LNCaP clone FGC (cell line): Measurements from ENCODE around the gene AGBL4.

Experiments
- DNase-seq: peaks from one replicate; pipeline ENCODE4 v3.0.0-alpha.2; 2011; ENCODE audit warnings: low read depth
- H3K4me3 ChIP-seq: 2 replicates; pipeline ENCODE4 v1.5.1; 2011; ENCODE audit warnings: mild to moderate bottlenecking, low read depth, low read length, control low read depth
- TF ChIP-seq, protein P1 (sequence below): IDR thresholded peaks from 2 replicates; pipeline ENCODE4 v1.5.1; 2012; ENCODE audit warnings: mild to moderate bottlenecking; ENCODE audit not compliant: control insufficient read depth, insufficient read depth; ENCODE audit errors: extremely low read depth

Gene AGBL4

DNA sequence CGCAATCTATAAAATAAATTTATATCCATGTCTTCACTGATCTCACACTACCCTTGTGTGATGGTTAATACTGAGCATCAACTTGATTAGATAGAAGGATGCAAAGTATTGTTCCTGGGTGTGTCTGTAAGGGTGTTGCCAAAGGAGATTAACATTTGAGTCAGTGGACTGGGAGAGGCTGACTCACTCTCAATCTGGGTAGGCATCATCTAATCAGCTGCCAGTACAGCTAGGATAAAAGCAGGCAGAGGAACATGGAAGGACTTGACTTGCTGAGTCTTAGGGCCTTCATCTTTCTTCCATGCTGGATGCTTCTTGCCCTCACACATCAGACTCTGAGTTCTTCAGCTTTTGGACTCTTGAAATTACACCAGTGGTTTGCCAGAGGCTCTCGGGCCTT, 615.4 kb downstream of the AGBL4 start:
- DNase-seq: no peak
- TF ChIP-seq, protein P1, sequence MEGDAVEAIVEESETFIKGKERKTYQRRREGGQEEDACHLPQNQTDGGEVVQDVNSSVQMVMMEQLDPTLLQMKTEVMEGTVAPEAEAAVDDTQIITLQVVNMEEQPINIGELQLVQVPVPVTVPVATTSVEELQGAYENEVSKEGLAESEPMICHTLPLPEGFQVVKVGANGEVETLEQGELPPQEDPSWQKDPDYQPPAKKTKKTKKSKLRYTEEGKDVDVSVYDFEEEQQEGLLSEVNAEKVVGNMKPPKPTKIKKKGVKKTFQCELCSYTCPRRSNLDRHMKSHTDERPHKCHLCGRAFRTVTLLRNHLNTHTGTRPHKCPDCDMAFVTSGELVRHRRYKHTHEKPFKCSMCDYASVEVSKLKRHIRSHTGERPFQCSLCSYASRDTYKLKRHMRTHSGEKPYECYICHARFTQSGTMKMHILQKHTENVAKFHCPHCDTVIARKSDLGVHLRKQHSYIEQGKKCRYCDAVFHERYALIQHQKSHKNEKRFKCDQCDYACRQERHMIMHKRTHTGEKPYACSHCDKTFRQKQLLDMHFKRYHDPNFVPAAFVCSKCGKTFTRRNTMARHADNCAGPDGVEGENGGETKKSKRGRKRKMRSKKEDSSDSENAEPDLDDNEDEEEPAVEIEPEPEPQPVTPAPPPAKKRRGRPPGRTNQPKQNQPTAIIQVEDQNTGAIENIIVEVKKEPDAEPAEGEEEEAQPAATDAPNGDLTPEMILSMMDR: no peak
- H3K4me3 ChIP-seq: no peak overlapping the region

DNA sequence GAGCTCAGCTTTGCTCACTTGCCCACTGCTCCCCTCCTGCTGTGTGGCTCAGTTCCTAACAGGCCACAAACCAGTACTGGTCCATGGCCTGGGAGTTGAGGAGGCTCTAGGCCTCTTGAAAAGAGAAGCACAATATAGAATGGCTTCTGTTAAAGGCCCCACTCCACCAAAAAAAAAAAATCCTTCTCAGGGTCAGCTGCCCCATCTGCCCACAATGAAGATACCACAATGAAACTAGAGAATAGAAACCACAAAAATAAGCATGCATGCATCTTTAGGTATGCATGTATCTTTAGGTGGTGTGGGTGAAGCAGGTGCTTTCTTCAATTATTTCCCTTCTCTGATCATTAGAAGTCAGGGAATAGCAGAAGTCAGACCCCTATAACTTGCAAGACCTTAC, 626.7 kb downstream of the AGBL4 start:
- TF ChIP-seq, protein P1: no peak
- DNase-seq: no peak

DNA sequence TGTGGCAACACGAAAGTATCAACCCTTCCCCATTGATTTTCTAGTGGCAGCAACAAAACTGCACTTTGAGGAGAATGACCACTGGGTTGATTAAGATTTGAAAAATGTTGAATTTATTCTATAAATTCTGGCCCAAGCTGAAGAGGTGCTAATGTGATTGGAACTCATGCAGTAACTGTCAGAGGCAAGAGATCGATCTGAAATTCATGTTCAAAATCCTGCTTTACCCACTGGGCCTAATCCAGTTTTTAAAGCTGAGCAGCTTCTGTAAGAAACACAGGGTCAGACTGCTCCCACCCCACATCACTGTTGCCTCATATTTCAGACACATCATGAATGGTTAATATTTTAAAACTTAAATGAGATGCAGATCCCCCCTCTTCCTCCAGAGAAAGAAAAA, 629.6 kb downstream of the AGBL4 start:
- H3K4me3 ChIP-seq: no peak overlapping the region
- TF ChIP-seq, protein P1: no peak
- DNase-seq: no peak

More for the DNA sequence above, 626.7 kb downstream of the AGBL4 start:
- H3K4me3 ChIP-seq: no peak overlapping the region

DNA sequence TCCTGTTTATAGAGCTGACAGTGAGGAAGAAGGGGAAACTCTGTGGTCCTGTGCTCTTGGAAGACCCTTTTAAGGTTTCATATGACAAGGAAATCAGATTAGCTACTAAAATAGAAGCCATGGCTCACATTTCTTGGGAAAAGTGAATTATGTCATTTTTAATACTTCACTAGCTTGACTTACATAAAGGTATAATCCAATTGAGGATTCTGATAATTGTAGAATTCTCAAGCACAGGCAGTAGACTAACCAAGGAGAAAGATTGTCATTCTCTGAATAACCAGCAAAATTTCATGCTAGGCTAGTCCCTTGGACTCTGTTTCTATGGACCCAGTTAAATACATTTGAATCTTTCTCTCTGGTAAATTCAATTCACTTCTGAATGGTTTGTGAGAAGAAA, 634.1 kb downstream of the AGBL4 start:
- no peak for DNase-seq
- TF ChIP-seq, protein P1: no peak

DNA sequence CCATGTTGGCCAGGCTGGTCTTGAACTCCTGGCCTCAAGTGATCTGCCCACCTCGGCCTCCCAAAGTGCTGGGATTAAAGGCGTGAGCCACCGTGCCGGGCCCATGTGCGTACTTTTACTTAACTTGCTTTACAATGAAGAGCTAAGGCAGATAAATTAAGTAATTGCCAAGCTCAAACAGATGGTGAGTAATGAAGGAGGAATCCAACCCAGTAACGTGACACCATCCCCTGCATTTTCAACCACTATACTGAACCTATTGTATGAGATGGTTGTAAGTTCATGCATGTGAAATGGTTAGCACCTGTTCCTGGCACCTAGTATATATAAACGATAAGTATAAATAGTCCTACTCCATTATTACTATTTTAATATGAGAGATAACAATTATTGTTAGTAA, 659.1 kb downstream of the AGBL4 start:
- H3K4me3 ChIP-seq: no peak overlapping the region
- TF ChIP-seq, protein P1: no peak
- DNase-seq: no peak

More for the DNA sequence above, 634.1 kb downstream of the AGBL4 start:
- no peak overlapping the region for H3K4me3 ChIP-seq

DNA sequence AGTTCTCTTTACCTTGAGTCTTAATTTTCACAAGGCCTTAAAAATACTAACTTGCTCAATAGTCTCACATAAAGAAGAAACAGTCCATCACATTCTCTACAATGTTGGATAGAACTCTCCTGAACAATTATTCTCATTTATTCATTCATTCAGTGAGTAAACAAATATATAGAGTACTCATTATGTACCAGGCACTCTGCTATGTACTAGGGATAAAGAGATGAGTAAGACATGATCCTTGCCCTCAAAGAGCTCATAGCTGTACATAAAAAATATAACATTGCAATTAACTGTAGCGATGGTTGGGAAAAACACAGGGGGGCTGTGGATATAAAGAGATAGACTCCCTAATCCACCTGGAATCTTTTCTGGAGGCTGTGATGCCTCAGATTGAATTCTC, 660.1 kb downstream of the AGBL4 start:
- TF ChIP-seq, protein P1: no peak
- no peak overlapping the region for H3K4me3 ChIP-seq
- DNase-seq: no peak

DNA sequence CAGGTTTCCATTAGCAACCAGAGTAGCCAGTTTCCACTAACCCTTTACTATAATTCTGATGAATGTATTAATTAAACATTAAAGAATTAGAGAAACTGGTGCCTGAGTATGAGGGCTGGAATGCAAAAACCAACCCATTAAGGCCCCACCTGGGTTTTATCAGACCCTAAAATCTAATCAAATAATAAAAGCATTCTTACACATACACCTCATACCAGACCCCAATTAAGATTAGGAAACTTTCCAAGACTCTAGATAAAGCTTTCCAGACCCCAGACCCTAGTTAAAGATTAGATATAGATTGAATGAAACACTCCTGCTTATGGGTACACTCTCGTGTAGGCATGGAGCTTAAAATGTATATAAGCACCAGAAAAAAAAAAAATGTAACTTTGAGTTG, 665.7 kb downstream of the AGBL4 start:
- DNase-seq: no peak
- TF ChIP-seq, protein P1: no peak
- no peak overlapping the region for H3K4me3 ChIP-seq
